Endodermal cell (in vitro differentiated cells): Measurements from ENCODE around the gene N4BP2. TPM values are rescaled to one million over a fixed set of nuclear protein-coding genes. Genes with fewer than 3 reads are reported as not detected.
"Not testable (repeated sequence)": the region's sequence is repeated elsewhere in the genome, so short reads cannot be mapped to it uniquely, and the experiment has no call there.

ENCODE experiments used
- DNase-seq: peaks from one replicate; pipeline ENCODE4 v3.0.0-alpha.2; 2017
- H3K27ac ChIP-seq: 2 replicates; pipeline ENCODE4 v1.5.1; 2013; ENCODE audit warnings: mild to moderate bottlenecking, low read depth, low read length, moderate library complexity
- H3K27me3 ChIP-seq: 2 replicates; pipeline ENCODE4 v1.6.1; 2013; ENCODE audit warnings: mild to moderate bottlenecking, low read length, moderate library complexity; ENCODE audit not compliant: insufficient read depth, control insufficient read depth, poor library complexity, severe bottlenecking
- H3K36me3 ChIP-seq: 2 replicates; pipeline ENCODE4 v1.7.0; 2013; ENCODE audit warnings: mild to moderate bottlenecking, low read length, moderate library complexity; ENCODE audit not compliant: control insufficient read depth, insufficient read depth
- H3K4me1 ChIP-seq: one replicate; pipeline ENCODE4 v1.7.0; 2013; ENCODE audit warnings: low read length; ENCODE audit not compliant: control insufficient read depth, insufficient read depth
- H3K4me3 ChIP-seq: 2 replicates; pipeline ENCODE4 v1.5.1; 2013; ENCODE audit warnings: mild to moderate bottlenecking, low read length, moderate library complexity
- H3K9ac ChIP-seq: 2 replicates; pipeline ENCODE4 v1.6.1; 2013; ENCODE audit warnings: mild to moderate bottlenecking, low read length, moderate library complexity; ENCODE audit not compliant: poor library complexity, severe bottlenecking; ENCODE audit errors: extremely low read depth
- H3K9me3 ChIP-seq: 2 replicates; pipeline ENCODE4 v1.6.1; 2013; ENCODE audit warnings: mild to moderate bottlenecking, low read length, moderate library complexity; ENCODE audit not compliant: control insufficient read depth
- H3K27ac Mint-ChIP-seq: 2 replicates; pipeline ENCODE4 v1.8.0; 2020; ENCODE audit warnings: mixed read lengths
- H3K27me3 Mint-ChIP-seq: 2 replicates; pipeline ENCODE4 v1.8.0; 2021; ENCODE audit warnings: mild to moderate bottlenecking, mixed read lengths; ENCODE audit not compliant: insufficient read depth
- H3K36me3 Mint-ChIP-seq: 2 replicates; pipeline ENCODE4 v1.8.0; 2020; ENCODE audit warnings: low read depth, mixed read lengths
- H3K4me1 Mint-ChIP-seq: 2 replicates; pipeline ENCODE4 v1.8.0; 2020; ENCODE audit warnings: mixed read lengths
- H3K4me3 Mint-ChIP-seq: 2 replicates; pipeline ENCODE4 v1.8.0; 2020; ENCODE audit warnings: mild to moderate bottlenecking, moderate library complexity, mixed read lengths
- H3K9me3 Mint-ChIP-seq: 2 replicates; pipeline ENCODE4 v1.8.0; 2020; ENCODE audit warnings: mild to moderate bottlenecking, mixed read lengths
- CTCF ChIP-seq: fragments of 200-600 bp; sonication (generic); conservative IDR thresholded peaks from 2 replicates; pipeline ENCODE4 v1.5.0; 2021; ENCODE audit warnings: antibody characterized with exemption, mild to moderate bottlenecking
- WGBS, 2 experiments: methylation state at CpG; one replicate each; pipeline versions ENCODE4 v1.1.5 to v1.1.7; 2013; ENCODE audit warnings: missing lambda C conversion rate in 2 of 2, mixed read lengths in 1 of 2; ENCODE audit not compliant: insufficient coverage in 1 of 2, insufficient read length in 1 of 2; 5-methylcytosine and 5-hydroxymethylcytosine counted together
- total RNA-seq, 2 donors: library from RNA; stranded (reverse); fragmentation: NEBNext Ultra II Directional in 1 of 2; extraction: Animal tissue kit (Norgen Biotek cat#: 25700) in 1 of 2; gene quantifications; 2 replicates in 1 of 2; 3 replicates in 1 of 2; pipeline ENCODE4 v1.2.1, GENCODE V29; 2021

Gene N4BP2
- total RNA-seq, 2 donors from 2014 or later = 37.1 to 44.0 TPM

DNA sequence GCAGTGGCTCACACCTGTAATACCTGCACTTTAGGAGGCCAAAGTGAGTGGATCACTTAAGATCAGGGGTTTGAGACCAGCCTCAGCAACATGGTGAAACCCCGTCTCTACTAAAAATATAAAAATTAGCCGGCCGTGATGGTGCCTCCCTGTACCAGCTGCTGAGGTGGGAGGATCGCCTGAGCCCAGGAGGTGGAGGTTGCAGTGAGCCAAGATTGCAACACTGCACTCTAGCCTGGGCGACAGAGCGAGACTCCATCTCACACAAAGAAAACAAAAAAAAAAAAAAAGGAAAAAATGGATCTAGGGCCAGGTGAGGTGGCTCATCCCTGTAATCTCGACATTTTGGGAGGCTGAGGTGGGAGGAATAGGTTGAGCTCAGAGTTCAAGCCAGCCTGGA lies 32.6 kb upstream of the N4BP2 start:
- 92% methylated on average over 5 of the region's 7 CpGs; no CpG with 5 or more reads in 1 of the 2 experiments for WGBS, 2 experiments
- H3K36me3 ChIP-seq, H3K4me3 ChIP-seq, H3K36me3 Mint-ChIP-seq, H3K27me3 ChIP-seq, H3K27ac Mint-ChIP-seq, H3K4me3 Mint-ChIP-seq, H3K9me3 ChIP-seq, H3K27ac ChIP-seq, H3K4me1 Mint-ChIP-seq, H3K4me1 ChIP-seq, H3K27me3 Mint-ChIP-seq, H3K9ac ChIP-seq, DNase-seq, H3K9me3 Mint-ChIP-seq: not testable (repeated sequence)

DNA sequence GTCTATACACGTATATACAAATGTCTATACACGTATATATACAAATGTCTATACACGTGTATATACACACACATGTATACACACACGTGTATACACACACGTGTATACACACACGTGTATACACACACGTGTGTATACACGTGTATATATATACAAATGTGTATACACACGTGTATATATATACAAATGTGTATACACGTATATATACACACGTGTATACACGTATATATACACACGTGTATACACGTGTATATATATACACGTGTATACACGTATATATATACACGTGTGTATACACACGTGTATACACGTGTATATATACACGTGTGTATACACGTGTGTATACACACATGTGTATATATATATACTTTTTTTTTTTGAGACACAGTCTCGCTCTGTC lies 23.9 kb upstream of the N4BP2 start:
- 91 to 100% methylated on average over 1 of the region's 22 CpGs for WGBS, 2 experiments

GRCh38 chr4:40033613-40034012 lies 23.0 kb upstream of the N4BP2 start:
- H3K36me3 Mint-ChIP-seq = no peaks in the 10 kb centered on the region
- Histone ChIP-seq H3K27ac (no peak overlapping the region), H3K27me3 (no peaks in the 10 kb centered on the region), H3K9ac (no peak overlapping the region), H3K4me1 (no peaks in the 10 kb centered on the region), H3K36me3 (no peaks in the 10 kb centered on the region), H3K4me3 (no peak overlapping the region), H3K9me3 (no peaks in the 10 kb centered on the region)
- no peaks in the 10 kb centered on the region for H3K4me1 Mint-ChIP-seq
- TF ChIP-seq CTCF = no peak
- no peaks in the 10 kb centered on the region for H3K9me3 Mint-ChIP-seq
- WGBS, 2 experiments = 33 to 69% methylated on average over 1 to 2 of the region's 2 CpGs
- no peak overlapping the region for H3K4me3 Mint-ChIP-seq
- DNase-seq = no peak
- no peak overlapping the region for H3K27ac Mint-ChIP-seq
- H3K27me3 Mint-ChIP-seq = no peaks in the 10 kb centered on the region

More for the DNA sequence above, 23.9 kb upstream of the N4BP2 start:
- Histone ChIP-seq H3K27ac (no peak overlapping the region), H3K27me3 (no peaks in the 10 kb centered on the region), H3K4me3 (no peak overlapping the region), H3K9ac (no peak overlapping the region), H3K9me3 (no peaks in the 10 kb centered on the region), H3K4me1 (no peaks in the 10 kb centered on the region), H3K36me3 (no peaks in the 10 kb centered on the region)
- no peak for DNase-seq
- TF ChIP-seq CTCF = no peak
- Mint-ChIP-seq H3K27me3 (no peaks in the 10 kb centered on the region), H3K9me3 (no peaks in the 10 kb centered on the region), H3K27ac (no peak overlapping the region), H3K4me3 (no peak overlapping the region), H3K4me1 (no peaks in the 10 kb centered on the region), H3K36me3 (no peaks in the 10 kb centered on the region)

GRCh38 chr4:40038977-40039376 lies 17.7 kb upstream of the N4BP2 start:
- DNase-seq = no peak
- Histone ChIP-seq H3K4me3 (no peak overlapping the region), H3K9me3 (no peaks in the 10 kb centered on the region), H3K4me1 (no peaks in the 10 kb centered on the region), H3K27me3 (no peaks in the 10 kb centered on the region), H3K27ac (no peak overlapping the region), H3K9ac (no peak overlapping the region), H3K36me3 (no peaks in the 10 kb centered on the region)
- no peak overlapping the region for H3K4me3 Mint-ChIP-seq
- no peaks in the 10 kb centered on the region for H3K36me3 Mint-ChIP-seq
- H3K27me3 Mint-ChIP-seq = no peaks in the 10 kb centered on the region
- no peaks in the 10 kb centered on the region for H3K9me3 Mint-ChIP-seq
- no peak for TF ChIP-seq CTCF
- H3K4me1 Mint-ChIP-seq = no peaks in the 10 kb centered on the region
- 90 to 93% methylated on average over 2 to 7 of the region's 7 CpGs for WGBS, 2 experiments
- no peak overlapping the region for H3K27ac Mint-ChIP-seq
